GM20000 (cell line): ENCODE results near the gene NBAS.

Experiments
- DNase-seq: peaks from one replicate; pipeline ENCODE4 v3.0.0; 2012; ENCODE audit warnings: low spot score
- TF ChIP-seq, protein P1 (sequence below): IDR thresholded peaks from 2 replicates; pipeline ENCODE4 v1.5.1; 2012; ENCODE audit warnings: mild to moderate bottlenecking, control low read depth; ENCODE audit errors: extremely low read depth, missing control alignments

Gene NBAS

DNA sequence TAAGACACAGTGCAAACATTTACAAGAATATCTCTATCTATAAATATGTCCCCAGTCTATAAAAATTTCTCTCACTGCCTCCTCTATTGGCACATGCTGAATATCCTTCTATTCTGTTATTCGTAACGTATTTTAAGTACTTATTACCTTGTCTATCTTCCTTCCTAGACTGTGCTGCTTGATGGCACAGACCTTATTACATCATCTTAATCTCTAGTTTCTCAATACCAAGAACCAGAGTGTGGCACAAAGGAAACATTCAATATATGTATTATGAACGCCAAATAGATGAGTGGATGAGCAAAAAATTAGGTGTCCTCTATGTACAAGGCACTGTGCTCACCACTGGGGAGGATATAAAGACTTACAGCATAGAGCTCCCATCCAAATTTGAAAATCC lies 282.8 kb downstream of the NBAS start:
- no peak for DNase-seq
- TF ChIP-seq, protein P1, sequence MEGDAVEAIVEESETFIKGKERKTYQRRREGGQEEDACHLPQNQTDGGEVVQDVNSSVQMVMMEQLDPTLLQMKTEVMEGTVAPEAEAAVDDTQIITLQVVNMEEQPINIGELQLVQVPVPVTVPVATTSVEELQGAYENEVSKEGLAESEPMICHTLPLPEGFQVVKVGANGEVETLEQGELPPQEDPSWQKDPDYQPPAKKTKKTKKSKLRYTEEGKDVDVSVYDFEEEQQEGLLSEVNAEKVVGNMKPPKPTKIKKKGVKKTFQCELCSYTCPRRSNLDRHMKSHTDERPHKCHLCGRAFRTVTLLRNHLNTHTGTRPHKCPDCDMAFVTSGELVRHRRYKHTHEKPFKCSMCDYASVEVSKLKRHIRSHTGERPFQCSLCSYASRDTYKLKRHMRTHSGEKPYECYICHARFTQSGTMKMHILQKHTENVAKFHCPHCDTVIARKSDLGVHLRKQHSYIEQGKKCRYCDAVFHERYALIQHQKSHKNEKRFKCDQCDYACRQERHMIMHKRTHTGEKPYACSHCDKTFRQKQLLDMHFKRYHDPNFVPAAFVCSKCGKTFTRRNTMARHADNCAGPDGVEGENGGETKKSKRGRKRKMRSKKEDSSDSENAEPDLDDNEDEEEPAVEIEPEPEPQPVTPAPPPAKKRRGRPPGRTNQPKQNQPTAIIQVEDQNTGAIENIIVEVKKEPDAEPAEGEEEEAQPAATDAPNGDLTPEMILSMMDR = no peak

DNA sequence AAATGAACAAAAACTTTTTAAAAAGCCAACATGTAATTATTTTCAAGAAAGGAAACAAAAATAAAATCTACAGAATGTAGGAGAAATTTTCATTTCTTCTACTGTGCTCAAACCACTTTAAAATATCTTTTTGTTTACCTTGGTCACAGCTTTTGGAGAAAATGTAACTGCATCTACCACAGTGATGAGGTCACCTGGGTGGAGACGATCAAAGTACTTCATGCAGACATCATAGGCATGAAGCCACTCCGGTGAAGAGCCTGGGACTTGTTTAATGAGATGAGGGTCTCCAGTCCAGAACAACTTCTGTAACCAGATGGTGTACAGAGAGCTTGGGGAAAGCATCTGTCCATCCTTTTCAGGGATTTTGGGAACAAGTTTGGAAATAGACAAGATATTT lies 285.8 kb downstream of the NBAS start:
- no peak for DNase-seq

DNA sequence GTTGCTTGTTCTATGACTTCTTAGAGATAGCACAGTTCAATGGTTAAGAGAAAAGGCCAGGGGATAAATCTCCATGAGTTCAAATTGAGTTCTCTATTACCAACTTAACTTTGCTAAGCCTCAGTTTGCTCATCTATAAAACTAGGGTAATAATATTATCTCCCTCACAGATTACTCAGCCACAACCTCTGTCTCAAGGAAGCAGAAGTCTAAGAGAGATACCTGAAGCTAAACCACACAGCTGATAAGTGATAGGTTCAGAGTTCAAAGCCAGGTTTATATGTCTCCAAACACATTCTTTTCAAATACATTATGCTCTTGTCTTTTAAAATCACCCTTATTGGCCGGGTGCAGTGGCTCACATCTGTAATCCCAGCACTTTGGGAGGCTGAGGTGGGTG lies 287.7 kb downstream of the NBAS start:
- TF ChIP-seq, protein P1 = no peak
- no peak for DNase-seq

More for the DNA sequence above, 285.8 kb downstream of the NBAS start:
- TF ChIP-seq, protein P1 = no peak

GRCh38 chr2:15272942-15273341 lies 288.2 kb downstream of the NBAS start:
- DNase-seq = no peak
- TF ChIP-seq, protein P1 = no peak

GRCh38 chr2:15271941-15272542 lies 289.1 kb downstream of the NBAS start:
- TF ChIP-seq, protein P1 = no peak
- DNase-seq = no peak

DNA sequence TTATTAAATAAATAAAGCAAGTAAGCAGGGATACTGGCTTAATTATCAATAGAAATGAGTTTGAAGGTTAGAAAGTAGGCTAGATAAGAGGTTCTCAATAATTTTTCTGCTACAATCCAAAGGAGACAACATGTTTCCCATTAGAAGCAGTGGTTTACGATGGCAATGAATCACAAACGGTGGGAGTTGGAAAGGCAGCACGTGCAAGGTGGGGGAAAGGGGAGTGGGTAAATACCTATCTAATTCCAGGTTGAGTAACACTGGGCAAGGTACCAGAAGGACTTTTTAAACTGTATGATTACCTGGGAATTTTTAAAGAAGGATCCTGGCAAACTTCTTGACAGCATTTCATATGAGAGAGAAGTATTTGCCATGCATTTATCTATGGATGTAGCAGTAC lies 289.9 kb downstream of the NBAS start:
- TF ChIP-seq, protein P1 = no peak
- no peak for DNase-seq

GRCh38 chr2:15269043-15269442 lies 292.1 kb downstream of the NBAS start:
- DNase-seq = no peak
- TF ChIP-seq, protein P1 = no peak
